Activated naive CD4-positive, alpha-beta T cell treated with anti-CD3 and anti-CD28 coated beads, Interleukin-2, amount 50 U/mL, for 16 hours (primary cell): ENCODE measurements around the gene ARL15.

Source experiments
- DNase-seq: peaks from one replicate; pipeline ENCODE4 v3.0.0-alpha.2; 2020

The ARL15 gene

GRCh38 chr5:53926026-53926425 is 384.3 kb downstream of the ARL15 start:
- DNase-seq = no peak

GRCh38 chr5:53924392-53924791 is 386.0 kb downstream of the ARL15 start:
- DNase-seq = no peak

GRCh38 chr5:53923961-53924360 is 386.4 kb downstream of the ARL15 start:
- DNase-seq = no peak

GRCh38 chr5:53922508-53923498 is 387.6 kb downstream of the ARL15 start:
- DNase-seq = no peak

GRCh38 chr5:53917826-53918225 is 392.5 kb downstream of the ARL15 start:
- no peak for DNase-seq

GRCh38 chr5:53917095-53917494 is 393.3 kb downstream of the ARL15 start:
- DNase-seq = no peak

- no peak for DNase-seq
These were observed 395.3 kb downstream of the ARL15 start for GRCh38 chr5:53915120-53915519.

- DNase-seq = no peak
These were observed 396.4 kb downstream of the ARL15 start for GRCh38 chr5:53913941-53914340.

GRCh38 chr5:53908757-53909156 is 401.6 kb downstream of the ARL15 start:
- no peak for DNase-seq

GRCh38 chr5:53907827-53908226 is 402.5 kb downstream of the ARL15 start:
- DNase-seq = no peak

- DNase-seq = no peak
These were observed 403.6 kb downstream of the ARL15 start for GRCh38 chr5:53906736-53907135.

GRCh38 chr5:53902296-53902907 is 408.0 kb downstream of the ARL15 start:
- no peak for DNase-seq

GRCh38 chr5:53900677-53901076 is 409.7 kb downstream of the ARL15 start:
- DNase-seq = no peak

- no peak for DNase-seq
These were observed 415.2 kb downstream of the ARL15 start for GRCh38 chr5:53895091-53895683.

GRCh38 chr5:53893626-53894025 is 416.7 kb downstream of the ARL15 start:
- no peak for DNase-seq

GRCh38 chr5:53892224-53892623 is 418.1 kb downstream of the ARL15 start:
- no peak for DNase-seq

GRCh38 chr5:53891159-53891558 is 419.2 kb downstream of the ARL15 start:
- DNase-seq = no peak

GRCh38 chr5:53890490-53890889 is 419.9 kb downstream of the ARL15 start:
- no peak for DNase-seq

- DNase-seq = no peak
These were observed 425.5 kb downstream of the ARL15 start for GRCh38 chr5:53884844-53885243.

- no peak for DNase-seq
These were observed 426.0 kb downstream of the ARL15 start for GRCh38 chr5:53884417-53884816.

GRCh38 chr5:53882676-53883031 is 427.7 kb downstream of the ARL15 start:
- DNase-seq = no peak

GRCh38 chr5:53882006-53882675 is 428.2 kb downstream of the ARL15 start:
- no peak for DNase-seq

GRCh38 chr5:53879708-53880323 is 430.6 kb downstream of the ARL15 start:
- DNase-seq = no peak
